Measurements from ENCODE around the gene CCDC91.

GRCh38 chr12:28257411-28257810 lies 67.2 kb downstream of the CCDC91 start:
- no peak for TF ChIP-seq EZH2 (IDR thresholded peaks at IDR 0.05; ENCODE audit: low read length, missing control alignments)
- TF ChIP-seq, protein P1, sequence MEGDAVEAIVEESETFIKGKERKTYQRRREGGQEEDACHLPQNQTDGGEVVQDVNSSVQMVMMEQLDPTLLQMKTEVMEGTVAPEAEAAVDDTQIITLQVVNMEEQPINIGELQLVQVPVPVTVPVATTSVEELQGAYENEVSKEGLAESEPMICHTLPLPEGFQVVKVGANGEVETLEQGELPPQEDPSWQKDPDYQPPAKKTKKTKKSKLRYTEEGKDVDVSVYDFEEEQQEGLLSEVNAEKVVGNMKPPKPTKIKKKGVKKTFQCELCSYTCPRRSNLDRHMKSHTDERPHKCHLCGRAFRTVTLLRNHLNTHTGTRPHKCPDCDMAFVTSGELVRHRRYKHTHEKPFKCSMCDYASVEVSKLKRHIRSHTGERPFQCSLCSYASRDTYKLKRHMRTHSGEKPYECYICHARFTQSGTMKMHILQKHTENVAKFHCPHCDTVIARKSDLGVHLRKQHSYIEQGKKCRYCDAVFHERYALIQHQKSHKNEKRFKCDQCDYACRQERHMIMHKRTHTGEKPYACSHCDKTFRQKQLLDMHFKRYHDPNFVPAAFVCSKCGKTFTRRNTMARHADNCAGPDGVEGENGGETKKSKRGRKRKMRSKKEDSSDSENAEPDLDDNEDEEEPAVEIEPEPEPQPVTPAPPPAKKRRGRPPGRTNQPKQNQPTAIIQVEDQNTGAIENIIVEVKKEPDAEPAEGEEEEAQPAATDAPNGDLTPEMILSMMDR (conservative IDR thresholded peaks at IDR 0.05 in 1 of 2, IDR thresholded peaks at IDR 0.05 in 1 of 2; ENCODE audit: low read depth in 1 of 2, low read length in 2 of 2) = no peak

Measured in fibroblast of lung (primary cell).